ENCODE results near the gene SETD1A.

Gene SETD1A

GRCh38 chr16:31022544-31023251 lies 65.1 kb downstream of the SETD1A start:
- H3K9ac ChIP-seq (ENCODE audit: low read length): no peak overlapping the region
- H3K4me3 ChIP-seq (ENCODE audit: low read length): no peak overlapping the region
- no peak overlapping the region for H3K27ac ChIP-seq (ENCODE audit: low read length)
- H3K27me3 ChIP-seq (ENCODE audit: control insufficient read depth, insufficient read depth, low read length): no peaks in the 10 kb centered on the region
- no peaks in the 10 kb centered on the region for H3K4me1 ChIP-seq (ENCODE audit: control insufficient read depth, low read depth, low read length)
- H3K9me3 ChIP-seq (ENCODE audit: control insufficient read depth, low read depth, low read length): no peaks in the 10 kb centered on the region
- H3K36me3 ChIP-seq (ENCODE audit: control insufficient read depth, low read depth, low read length): no peaks in the 10 kb centered on the region

GRCh38 chr16:31023252-31023602 lies 65.7 kb downstream of the SETD1A start:
- Histone ChIP-seq H3K36me3 (ENCODE audit: control insufficient read depth, low read depth, low read length) (no peaks in the 10 kb centered on the region), H3K27me3 (ENCODE audit: control insufficient read depth, insufficient read depth, low read length) (no peaks in the 10 kb centered on the region), H3K4me1 (ENCODE audit: control insufficient read depth, low read depth, low read length) (no peaks in the 10 kb centered on the region), H3K9ac (ENCODE audit: low read length) (no peak overlapping the region), H3K27ac (ENCODE audit: low read length) (no peak overlapping the region), H3K9me3 (ENCODE audit: control insufficient read depth, low read depth, low read length) (no peaks in the 10 kb centered on the region), H3K4me3 (ENCODE audit: low read length) (no peak overlapping the region)

- no peak overlapping the region for H3K4me3 ChIP-seq (ENCODE audit: low read length)
- H3K9ac ChIP-seq (ENCODE audit: low read length): no peak overlapping the region
- no peaks in the 10 kb centered on the region for H3K4me1 ChIP-seq (ENCODE audit: control insufficient read depth, low read depth, low read length)
- no peaks in the 10 kb centered on the region for H3K36me3 ChIP-seq (ENCODE audit: control insufficient read depth, low read depth, low read length)
- no peaks in the 10 kb centered on the region for H3K27me3 ChIP-seq (ENCODE audit: control insufficient read depth, insufficient read depth, low read length)
- no peaks in the 10 kb centered on the region for H3K9me3 ChIP-seq (ENCODE audit: control insufficient read depth, low read depth, low read length)
- no peak overlapping the region for H3K27ac ChIP-seq (ENCODE audit: low read length)
Measured at GRCh38 chr16:31023627-31024226, 66.2 kb downstream of the SETD1A start.

DNA sequence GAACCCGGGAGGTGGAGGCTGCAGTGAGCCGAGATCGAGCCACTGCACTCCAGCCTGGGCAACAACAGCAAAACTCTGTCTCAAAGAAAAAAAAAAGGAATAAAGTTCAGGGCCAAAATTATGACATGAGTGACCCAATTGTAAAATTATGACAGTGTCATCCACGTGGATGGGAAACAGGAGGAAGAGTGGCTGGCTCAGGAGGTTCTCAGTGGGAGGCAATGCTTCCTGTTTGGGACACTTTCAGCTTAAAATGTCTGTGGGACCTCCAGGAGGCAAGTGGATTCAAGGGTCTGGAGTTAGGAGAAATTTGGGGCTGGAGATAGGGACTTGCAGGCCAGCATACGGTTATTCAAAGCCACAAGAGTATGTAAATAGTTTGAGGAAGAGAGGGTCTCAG lies 67.8 kb downstream of the SETD1A start:
- Histone ChIP-seq H3K27ac (ENCODE audit: low read length) (no peak overlapping the region), H3K36me3 (ENCODE audit: control insufficient read depth, low read depth, low read length) (no peaks in the 10 kb centered on the region), H3K4me1 (ENCODE audit: control insufficient read depth, low read depth, low read length) (no peaks in the 10 kb centered on the region), H3K9me3 (ENCODE audit: control insufficient read depth, low read depth, low read length) (no peaks in the 10 kb centered on the region), H3K9ac (ENCODE audit: low read length) (no peak overlapping the region), H3K4me3 (ENCODE audit: low read length) (no peak overlapping the region), H3K27me3 (ENCODE audit: control insufficient read depth, insufficient read depth, low read length) (no peaks in the 10 kb centered on the region)

- H3K9me3 ChIP-seq (ENCODE audit: control insufficient read depth, low read depth, low read length): no peaks in the 10 kb centered on the region
- H3K36me3 ChIP-seq (ENCODE audit: control insufficient read depth, low read depth, low read length): no peaks in the 10 kb centered on the region
- H3K4me3 ChIP-seq (ENCODE audit: low read length): no peak overlapping the region
- H3K27ac ChIP-seq (ENCODE audit: low read length): no peak overlapping the region
- H3K4me1 ChIP-seq (ENCODE audit: control insufficient read depth, low read depth, low read length): peaks cover under 1% of the 10 kb centered on the region
- H3K9ac ChIP-seq (ENCODE audit: low read length): no peak overlapping the region
- H3K27me3 ChIP-seq (ENCODE audit: control insufficient read depth, insufficient read depth, low read length): no peaks in the 10 kb centered on the region
Measured at GRCh38 chr16:31029272-31029671, 71.7 kb downstream of the SETD1A start.

DNA sequence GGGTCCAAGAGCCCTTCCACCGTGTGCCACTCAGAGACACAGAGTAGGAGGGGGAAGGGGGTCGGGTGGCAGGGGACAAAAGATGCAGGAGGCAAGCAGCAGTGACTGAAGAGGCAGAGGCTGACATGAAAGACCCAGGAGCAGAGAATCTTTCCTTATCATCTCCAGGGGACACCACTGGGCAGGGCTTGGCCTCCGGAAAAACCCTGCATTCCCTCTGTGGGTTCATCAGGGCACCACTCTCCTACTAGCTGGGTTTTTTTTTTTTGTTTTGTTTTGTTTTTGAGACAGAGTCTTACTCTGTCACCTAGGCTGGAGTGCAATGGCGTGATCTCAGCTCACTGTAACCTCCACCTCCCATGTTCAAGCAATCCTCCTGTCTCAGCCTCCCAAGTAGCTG lies 73.7 kb downstream of the SETD1A start:
- no peak overlapping the region for H3K4me3 ChIP-seq (ENCODE audit: low read length)
- H3K27ac ChIP-seq (ENCODE audit: low read length): no peak overlapping the region
- no peak overlapping the region for H3K9ac ChIP-seq (ENCODE audit: low read length)

GRCh38 chr16:31032736-31033708 lies 75.5 kb downstream of the SETD1A start, which contains the start of gene STX4:
TSS of gene STX4 (plus strand) at chr16:31033558. CDS start at chr16:31033806, 248 bp downstream.
- Histone ChIP-seq H3K36me3 (ENCODE audit: control insufficient read depth, low read depth, low read length) (no peaks in the 10 kb centered on the region), H3K9me3 (ENCODE audit: control insufficient read depth, low read depth, low read length) (no peaks in the 10 kb centered on the region), H3K27ac (ENCODE audit: low read length) (no peak within 1 kb of the TSS), H3K4me1 (ENCODE audit: control insufficient read depth, low read depth, low read length) (peaks cover 2% of the 10 kb centered on the region), H3K4me3 (ENCODE audit: low read length) (peak within 1 kb of the TSS; percentile 98), H3K9ac (ENCODE audit: low read length) (peak within 1 kb of the TSS; percentile 60), H3K27me3 (ENCODE audit: control insufficient read depth, insufficient read depth, low read length) (no peaks in the 10 kb centered on the region)

More for the DNA sequence above, 73.7 kb downstream of the SETD1A start:
- Histone ChIP-seq H3K4me1 (ENCODE audit: control insufficient read depth, low read depth, low read length) (peaks cover 2% of the 10 kb centered on the region), H3K36me3 (ENCODE audit: control insufficient read depth, low read depth, low read length) (no peaks in the 10 kb centered on the region), H3K27me3 (ENCODE audit: control insufficient read depth, insufficient read depth, low read length) (no peaks in the 10 kb centered on the region), H3K9me3 (ENCODE audit: control insufficient read depth, low read depth, low read length) (no peaks in the 10 kb centered on the region)

DNA sequence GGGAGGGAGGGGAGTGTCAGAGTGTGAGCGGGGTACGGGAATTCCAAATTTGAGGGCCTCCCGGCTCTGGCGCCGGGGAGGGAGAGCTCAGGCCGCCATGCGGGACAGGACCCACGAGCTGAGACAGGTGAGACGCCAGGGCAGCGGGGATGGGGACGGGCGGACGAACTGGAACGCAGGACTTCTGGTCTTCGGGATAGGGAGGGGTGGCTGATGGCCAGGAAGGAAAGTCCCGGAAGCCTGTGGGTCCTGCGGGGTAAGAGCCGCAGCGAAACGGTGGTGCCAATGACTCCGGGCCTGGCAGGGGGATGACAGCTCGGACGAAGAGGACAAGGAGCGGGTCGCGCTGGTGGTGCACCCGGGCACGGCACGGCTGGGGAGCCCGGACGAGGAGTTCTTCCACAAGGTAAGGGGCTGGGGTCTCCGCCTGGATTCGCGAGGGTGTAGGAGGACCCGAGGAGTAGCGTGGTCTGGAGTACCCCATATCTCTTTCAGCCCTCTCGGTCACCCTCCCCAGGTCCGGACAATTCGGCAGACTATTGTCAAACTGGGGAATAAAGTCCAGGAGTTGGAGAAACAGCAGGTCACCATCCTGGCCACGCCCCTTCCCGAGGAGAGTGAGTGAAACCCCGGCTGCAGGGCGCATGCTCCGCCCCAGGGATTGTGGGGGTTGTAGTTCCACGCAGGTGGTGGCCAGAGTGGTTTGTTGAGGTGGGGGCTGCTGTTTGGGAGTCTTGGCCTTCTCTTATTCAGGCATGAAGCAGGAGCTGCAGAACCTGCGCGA lies 76.3 kb downstream of the SETD1A start:
- Histone ChIP-seq H3K27ac (ENCODE audit: low read length) (no peak overlapping the region), H3K27me3 (ENCODE audit: control insufficient read depth, insufficient read depth, low read length) (no peaks in the 10 kb centered on the region), H3K9me3 (ENCODE audit: control insufficient read depth, low read depth, low read length) (no peaks in the 10 kb centered on the region), H3K4me3 (ENCODE audit: low read length) (peak overlapping the region; percentile 98), H3K4me1 (ENCODE audit: control insufficient read depth, low read depth, low read length) (peaks cover 2% of the 10 kb centered on the region), H3K36me3 (ENCODE audit: control insufficient read depth, low read depth, low read length) (no peaks in the 10 kb centered on the region), H3K9ac (ENCODE audit: low read length) (peak overlapping the region; percentile 60)
